Fibroblast of mammary gland (primary cell): Measurements from ENCODE around the gene EMILIN3.

Experiments
- DNase-seq: peaks from one replicate; pipeline ENCODE4 v3.0.0-alpha.2; 2010; ENCODE audit warnings: low read depth
- H3K4me3 ChIP-seq: 2 replicates; pipeline ENCODE4 v1.5.1; 2011; ENCODE audit warnings: low read depth, mild to moderate bottlenecking, low read length, moderate library complexity; ENCODE audit not compliant: control insufficient read depth
- CTCF ChIP-seq: conservative IDR thresholded peaks from 2 replicates; pipeline ENCODE4 v1.5.1; 2011; ENCODE audit warnings: low read depth, low read length, inconsistent platforms; ENCODE audit not compliant: control insufficient read depth, insufficient read depth

Gene EMILIN3

DNA sequence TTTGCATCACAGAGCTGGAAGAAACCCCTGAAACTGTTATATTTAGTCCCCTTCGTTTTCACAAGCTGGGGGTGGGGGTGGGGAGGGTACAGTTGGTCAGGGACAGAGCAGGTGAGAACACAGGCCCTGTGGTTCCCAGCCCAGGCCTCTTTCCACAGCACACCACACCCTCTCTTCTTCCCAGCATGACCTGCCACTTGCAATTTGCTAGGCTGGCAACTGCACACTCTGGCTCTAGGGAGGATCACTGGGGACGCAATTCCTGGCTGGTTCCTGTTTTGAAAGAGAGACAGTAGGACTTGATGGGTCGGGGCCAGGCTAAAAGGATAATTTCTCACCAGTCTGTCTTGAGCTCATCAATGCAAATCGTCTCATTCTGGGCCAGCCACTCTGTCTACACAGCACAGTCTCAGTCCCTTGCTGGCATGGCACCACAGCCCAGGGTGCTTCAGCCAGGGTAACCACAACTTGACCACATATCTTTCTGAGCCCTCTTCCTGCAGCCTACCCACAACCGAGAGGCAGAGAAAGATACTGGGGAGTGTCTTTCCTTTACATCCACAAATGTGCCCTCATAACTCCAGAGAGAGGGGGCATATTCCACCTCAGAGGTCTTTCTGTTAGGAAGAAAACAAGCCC, 41.7 kb upstream of the EMILIN3 start:
- no peak overlapping the region for H3K4me3 ChIP-seq
- DNase-seq: no peak
- TF ChIP-seq CTCF: no peak

GRCh38 chr20:41407607-41408006, 41.0 kb upstream of the EMILIN3 start:
- no peak for DNase-seq
- no peak for TF ChIP-seq CTCF
- no peak overlapping the region for H3K4me3 ChIP-seq

DNA sequence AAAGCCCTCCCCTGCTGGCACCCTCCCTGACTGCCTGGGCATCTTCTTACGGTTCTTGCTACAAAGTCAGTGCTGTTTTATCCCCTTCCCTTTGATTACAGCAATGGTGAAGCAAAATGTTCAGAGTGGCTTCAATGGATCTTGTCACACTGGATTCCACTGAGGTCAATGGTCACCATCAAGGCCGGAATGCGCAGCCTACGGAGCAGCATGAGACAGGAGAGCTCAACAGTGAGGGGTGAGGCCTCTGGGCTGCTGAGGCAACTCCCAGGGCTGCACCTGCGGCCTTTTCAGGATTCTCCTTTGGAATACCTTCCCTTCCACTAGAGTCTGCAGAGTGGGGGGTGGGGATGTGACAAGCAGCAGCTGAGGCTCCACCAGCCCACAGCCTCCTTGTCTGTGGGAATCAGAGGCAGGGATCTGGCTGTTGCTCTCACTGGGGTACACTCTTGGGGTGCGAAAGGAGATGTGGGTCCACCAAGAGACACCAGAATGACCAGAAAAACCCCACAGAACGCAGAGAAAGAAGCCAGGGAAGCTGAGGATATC, 40.4 kb upstream of the EMILIN3 start:
- TF ChIP-seq CTCF: no peak
- H3K4me3 ChIP-seq: no peak overlapping the region
- no peak for DNase-seq

DNA sequence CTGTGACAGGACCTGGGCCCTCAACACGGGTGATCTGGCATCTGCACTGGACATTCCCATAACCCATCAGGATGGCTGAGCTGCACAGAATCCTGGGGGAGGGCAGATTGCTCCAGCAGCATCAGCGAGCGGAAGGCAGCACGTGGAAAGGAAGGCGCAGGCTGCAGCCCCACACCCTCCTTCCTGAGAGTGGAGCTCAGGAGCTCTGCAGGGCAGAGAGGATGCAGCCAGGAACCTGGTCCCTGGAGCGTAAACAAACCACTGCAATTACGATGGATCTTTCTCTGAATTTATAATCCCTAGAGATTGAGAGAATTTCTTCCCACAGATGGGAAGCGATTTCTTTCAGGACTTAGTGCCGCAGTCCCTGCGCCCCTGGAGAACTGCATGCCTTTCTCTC, 39.7 kb upstream of the EMILIN3 start:
- H3K4me3 ChIP-seq: no peak overlapping the region
- no peak for DNase-seq
- TF ChIP-seq CTCF: no peak

DNA sequence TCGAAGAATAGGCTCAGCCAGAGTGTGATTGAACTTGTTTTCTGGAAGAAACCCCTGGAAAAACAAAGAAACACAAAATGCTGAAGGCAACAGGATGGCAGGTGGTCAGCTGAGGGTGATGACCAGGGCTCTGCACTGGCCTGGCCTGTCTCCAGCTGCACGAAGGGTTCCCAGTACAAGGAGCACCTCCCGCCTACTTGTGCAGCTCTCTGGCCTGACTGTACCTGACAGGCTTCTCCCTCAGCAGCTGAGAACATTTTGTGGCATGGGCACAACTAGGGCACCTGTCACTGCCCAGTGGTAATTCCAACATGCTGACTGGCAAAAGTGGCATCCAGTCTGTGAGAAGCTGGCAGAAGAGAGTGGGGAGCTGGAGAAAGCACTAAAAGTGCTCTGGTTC, 38.8 kb upstream of the EMILIN3 start:
- DNase-seq: no peak
- H3K4me3 ChIP-seq: no peak overlapping the region
- TF ChIP-seq CTCF: no peak

- no peak overlapping the region for H3K4me3 ChIP-seq
- DNase-seq: no peak
- TF ChIP-seq CTCF: no peak
Observed at GRCh38 chr20:41403604-41404003, 37.0 kb upstream of the EMILIN3 start.
